ENCODE data around the gene PHACTR1. TPM values are rescaled to one million over a fixed set of nuclear protein-coding genes. Genes with fewer than 3 reads are reported as not detected.
"Not testable (repeated sequence)": the region's sequence is repeated elsewhere in the genome, so short reads cannot be mapped to it uniquely, and the experiment has no call there.

PHACTR1 gene
- total and polyA plus RNA-seq, 5 experiments from 2014 or later, result 0.07 to 3.0 (median 0.70) TPM

DNA sequence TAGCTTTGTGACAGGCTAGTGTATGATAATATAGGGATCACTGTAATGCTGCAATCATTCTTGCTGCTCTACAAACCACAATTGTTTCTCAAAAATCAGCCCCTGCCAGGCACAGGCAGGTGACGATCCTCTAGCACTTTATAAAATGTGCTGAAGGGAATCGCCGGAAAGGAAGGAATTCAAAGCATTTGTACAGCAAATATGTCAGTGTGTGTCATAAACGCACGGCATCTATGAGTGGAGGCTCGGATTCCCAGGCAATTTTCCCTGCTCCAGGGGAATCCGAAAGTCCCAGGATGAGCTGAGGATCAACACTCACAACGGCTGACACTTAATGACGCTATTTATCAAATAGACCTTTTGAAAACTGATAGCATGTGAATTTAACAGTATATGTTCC is 1.4 kb downstream of the PHACTR1 start:
- no peaks in the 10 kb centered on the region for H3K36me3 Mint-ChIP-seq
- H3K27ac Mint-ChIP-seq, result no peak overlapping the region
- H3K4me1 Mint-ChIP-seq, result no peaks in the 10 kb centered on the region
- POLR2A ChIA-PET, result no interaction called here
- DNase-seq (no peak), ATAC-seq (no peak)
- H3K4me3 Mint-ChIP-seq, result no peak overlapping the region
- H3K27me3 Mint-ChIP-seq, result peaks cover 0 to 18% (median 16%) of the 10 kb centered on the region in 5 donors
- H3K9me3 Mint-ChIP-seq, result peaks cover 0 to 4% (median 0%) of the 10 kb centered on the region in 9 donors

GRCh38 chr6:12719017-12719416 is 2.5 kb downstream of the PHACTR1 start:
- H3K36me3 Mint-ChIP-seq, result no peaks in the 10 kb centered on the region
- no peak for ATAC-seq
- no peaks in the 10 kb centered on the region for H3K4me1 Mint-ChIP-seq
- H3K4me3 Mint-ChIP-seq, result no peak overlapping the region
- POLR2A ChIA-PET, result no interaction called here
- no peak overlapping the region for H3K27ac Mint-ChIP-seq
- H3K27me3 Mint-ChIP-seq, result peaks cover 0 to 18% (median 14%) of the 10 kb centered on the region in 5 donors
- no peak for DNase-seq
- peaks cover 0 to 4% (median 0%) of the 10 kb centered on the region in 9 donors for H3K9me3 Mint-ChIP-seq

- Mint-ChIP-seq H3K27ac (no peak overlapping the region), H3K36me3 (no peaks in the 10 kb centered on the region), H3K27me3 (peaks cover 0 to 17% (median 14%) of the 10 kb centered on the region in 5 donors), H3K9me3 (peaks cover 0 to 2% (median 0%) of the 10 kb centered on the region in 9 donors), H3K4me1 (no peaks in the 10 kb centered on the region), H3K4me3 (no peak overlapping the region)
- POLR2A ChIA-PET, result no interaction called here
- no peak for ATAC-seq
- no peak for DNase-seq
Measured at GRCh38 chr6:12720310-12720709, 3.7 kb downstream of the PHACTR1 start.

- POLR2A ChIA-PET, result no interaction called here
- ATAC-seq (no peak), DNase-seq (no peak)
- no peak overlapping the region for H3K27ac Mint-ChIP-seq
- H3K9me3 Mint-ChIP-seq, result no peaks in the 10 kb centered on the region
- H3K4me3 Mint-ChIP-seq, result no peak overlapping the region
- no peaks in the 10 kb centered on the region for H3K36me3 Mint-ChIP-seq
- H3K27me3 Mint-ChIP-seq, result peaks cover 0 to 29% (median 11%) of the 10 kb centered on the region in 5 donors
- H3K4me1 Mint-ChIP-seq, result no peaks in the 10 kb centered on the region
Measured at GRCh38 chr6:12725263-12725662, 8.7 kb downstream of the PHACTR1 start.

- Mint-ChIP-seq H3K27me3 (peaks cover 0 to 25% (median 11%) of the 10 kb centered on the region in 5 donors), H3K36me3 (no peaks in the 10 kb centered on the region), H3K4me1 (no peaks in the 10 kb centered on the region), H3K27ac (no peak overlapping the region), H3K9me3 (peaks cover 0 to 8% (median 0%) of the 10 kb centered on the region in 9 donors), H3K4me3 (no peak overlapping the region)
- POLR2A ChIA-PET, result no interaction called here
- ATAC-seq (no peak), DNase-seq (no peak)
Measured at GRCh38 chr6:12729467-12729866, 12.9 kb downstream of the PHACTR1 start.

DNA sequence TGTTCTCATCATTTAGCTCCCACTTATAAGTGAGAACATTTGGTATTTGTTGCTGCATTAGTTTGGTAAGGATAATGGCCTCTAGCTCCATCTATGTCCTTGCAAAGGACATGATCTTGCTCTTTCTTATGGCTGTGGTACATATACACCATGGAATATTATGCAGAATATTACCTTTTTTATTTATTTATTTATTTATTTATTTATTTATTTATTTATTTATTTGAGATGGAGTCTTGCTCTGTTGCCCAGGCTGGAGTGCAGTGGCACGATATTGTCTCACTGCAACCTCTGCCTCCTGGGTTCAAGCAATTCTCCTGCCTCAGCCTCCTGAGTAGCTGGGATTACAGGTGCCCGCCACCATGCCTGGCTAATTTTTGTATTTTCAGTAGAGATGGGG is 14.2 kb downstream of the PHACTR1 start:
- H3K27ac Mint-ChIP-seq, POLR2A ChIA-PET, ATAC-seq, DNase-seq, H3K36me3 Mint-ChIP-seq, H3K4me3 Mint-ChIP-seq, H3K4me1 Mint-ChIP-seq: not testable (repeated sequence)
- Mint-ChIP-seq H3K9me3 (peaks cover 0 to 21% (median 2%) of the 10 kb centered on the region in 9 donors), H3K27me3 (peaks cover 0 to 21% (median 10%) of the 10 kb centered on the region in 5 donors)

GRCh38 chr6:12733876-12734275 is 17.3 kb downstream of the PHACTR1 start:
- Mint-ChIP-seq H3K9me3 (peaks cover 0 to 21% (median 2%) of the 10 kb centered on the region in 9 donors), H3K4me3 (no peak overlapping the region), H3K4me1 (no peaks in the 10 kb centered on the region), H3K27me3 (peaks cover 2 to 16% (median 4%) of the 10 kb centered on the region in 5 donors), H3K27ac (no peak overlapping the region), H3K36me3 (no peaks in the 10 kb centered on the region)
- no peak for ATAC-seq
- DNase-seq, result no peak
- POLR2A ChIA-PET, result no interaction called here

GRCh38 chr6:12735786-12736185 is 19.2 kb downstream of the PHACTR1 start:
- peaks cover 0 to 21% (median 2%) of the 10 kb centered on the region in 9 donors for H3K9me3 Mint-ChIP-seq
- H3K4me3 Mint-ChIP-seq, result no peak overlapping the region
- H3K27me3 Mint-ChIP-seq, result peaks cover 2 to 10% (median 4%) of the 10 kb centered on the region in 5 donors
- H3K4me1 Mint-ChIP-seq, result no peaks in the 10 kb centered on the region
- POLR2A ChIA-PET, result no interaction called here
- H3K27ac Mint-ChIP-seq, result no peak overlapping the region
- ATAC-seq, result no peak
- no peaks in the 10 kb centered on the region for H3K36me3 Mint-ChIP-seq
- DNase-seq, result no peak

DNA sequence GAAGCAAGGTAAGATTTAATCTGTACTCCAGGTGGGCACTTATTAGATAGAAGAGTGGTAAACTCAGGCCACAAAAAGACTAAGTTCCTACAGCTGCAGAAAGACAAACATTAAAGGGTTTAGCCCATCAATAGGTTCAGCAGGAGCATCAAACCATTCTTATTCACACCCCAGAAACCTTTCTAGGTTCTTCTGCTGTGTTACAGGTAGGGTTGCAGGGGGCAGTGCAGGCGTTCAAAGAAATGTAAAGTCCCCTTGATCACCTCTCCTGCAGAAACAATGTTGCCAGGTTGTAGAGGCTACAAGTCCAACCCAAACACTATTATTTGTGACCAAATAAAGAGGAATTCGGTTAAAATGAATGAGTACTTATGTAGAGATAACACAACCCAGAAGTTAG is 31.8 kb downstream of the PHACTR1 start:
- Mint-ChIP-seq H3K4me3 (peak overlapping the region in 2 of 10 donors; percentile 28 to 35), H3K36me3 (peaks cover 0 to 33% (median 5%) of the 10 kb centered on the region in 3 donors), H3K27me3 (peaks cover 46 to 68% (median 52%) of the 10 kb centered on the region in 5 donors)

DNA sequence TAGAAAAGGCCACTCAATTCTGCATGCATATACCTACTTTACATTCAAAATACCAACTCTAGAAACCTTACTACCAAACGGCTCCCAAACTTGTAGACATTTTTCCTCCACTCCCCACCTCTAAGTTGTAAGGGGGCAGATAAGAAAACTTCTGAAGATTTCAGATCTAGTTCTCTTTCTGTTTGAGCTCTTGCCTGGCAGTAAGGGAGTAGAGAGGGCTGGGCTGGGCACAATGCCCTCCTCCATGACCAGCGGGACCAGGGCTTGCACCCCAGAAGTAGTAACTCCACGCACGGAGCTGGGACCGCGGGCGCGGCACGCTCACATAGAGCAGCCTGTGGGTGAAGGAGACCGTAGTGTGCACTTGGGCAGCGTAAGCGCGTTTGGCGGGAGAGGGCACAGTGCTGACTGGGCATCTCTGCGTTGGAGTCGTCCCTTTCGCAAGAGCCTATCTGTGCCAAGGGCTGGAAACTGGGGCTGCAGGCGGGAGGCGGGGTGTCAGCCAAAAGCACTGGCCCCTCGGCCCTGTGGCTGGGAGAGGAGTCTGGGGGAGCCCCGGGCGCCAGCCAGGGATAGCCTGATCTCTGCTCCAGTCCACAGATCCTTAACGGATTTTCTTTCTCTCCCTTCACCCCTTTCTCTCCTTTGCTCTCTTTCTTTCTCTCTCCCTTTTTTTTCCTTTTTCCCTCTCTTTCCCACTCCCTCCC is 32.4 kb downstream of the PHACTR1 start:
- Mint-ChIP-seq H3K9me3 (peaks cover 7 to 38% (median 19%) of the 10 kb centered on the region in 9 donors), H3K4me1 (peaks cover 0 to 4% (median 3%) of the 10 kb centered on the region in 4 donors), H3K27ac (peak overlapping the region in 1 of 10 donors; percentile 61), H3K4me3 (peak overlapping the region in 5 of 10 donors; percentile 28 to 45 (median 40)), H3K27me3 (peaks cover 46 to 68% (median 55%) of the 10 kb centered on the region in 5 donors), H3K36me3 (peaks cover 0 to 33% (median 5%) of the 10 kb centered on the region in 3 donors)
- POLR2A ChIA-PET, result no interaction called here
- DNase-seq (no peak), ATAC-seq (no peak)

More for the DNA sequence above, 31.8 kb downstream of the PHACTR1 start:
- no peak for ATAC-seq
- no peak overlapping the region for H3K27ac Mint-ChIP-seq
- peaks cover 0 to 4% (median 3%) of the 10 kb centered on the region in 4 donors for H3K4me1 Mint-ChIP-seq
- POLR2A ChIA-PET, result no interaction called here
- peaks cover 7 to 40% (median 19%) of the 10 kb centered on the region in 9 donors for H3K9me3 Mint-ChIP-seq
- DNase-seq, result no peak

DNA sequence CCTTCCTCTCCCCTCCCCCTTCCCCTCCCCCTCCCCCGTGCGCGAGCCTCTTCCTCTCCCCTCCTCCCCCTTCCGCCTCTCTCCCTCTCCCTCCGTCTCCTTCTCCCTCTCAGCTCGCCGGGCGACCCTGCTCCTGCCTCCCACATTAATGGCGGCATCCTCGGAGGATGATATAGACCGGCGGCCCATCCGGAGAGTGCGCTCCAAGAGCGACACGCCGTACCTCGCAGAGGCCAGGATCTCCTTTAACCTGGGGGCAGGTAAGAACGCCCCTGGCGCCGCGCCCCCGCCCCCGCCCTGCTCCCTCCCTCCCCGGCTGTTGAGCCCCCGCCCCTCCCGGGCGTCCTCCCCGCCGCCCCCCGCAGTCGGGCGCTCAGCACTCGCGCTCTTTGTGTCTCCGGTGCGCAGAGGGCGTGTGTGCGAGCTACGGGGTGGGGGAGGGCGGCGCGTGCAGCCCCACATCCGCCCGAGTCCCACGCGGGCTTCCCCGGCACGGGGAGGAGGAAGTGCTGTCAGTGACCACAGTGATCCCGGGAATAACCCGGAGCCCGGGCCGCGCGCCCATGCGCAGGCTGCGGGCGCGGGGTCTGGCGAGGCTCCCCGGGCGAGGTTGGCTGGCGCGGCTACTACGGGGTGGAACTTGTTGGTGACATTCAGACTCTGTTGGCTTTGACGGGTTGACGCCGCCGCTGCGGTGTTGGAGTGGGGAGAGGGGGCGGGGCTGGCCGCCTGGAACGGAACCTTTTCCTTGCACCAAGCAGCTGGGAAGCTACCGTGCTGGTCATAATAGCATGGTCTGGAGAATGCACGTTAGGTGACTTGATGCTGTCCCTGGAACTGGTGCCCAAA is 33.2 kb downstream of the PHACTR1 start:
- Mint-ChIP-seq H3K27me3 (peaks cover 46 to 68% (median 58%) of the 10 kb centered on the region in 5 donors), H3K9me3 (peaks cover 7 to 38% (median 19%) of the 10 kb centered on the region in 9 donors), H3K36me3 (peaks cover 0 to 33% (median 5%) of the 10 kb centered on the region in 3 donors), H3K4me3 (peak overlapping the region in 4 of 10 donors; percentile 28 to 58 (median 44)), H3K27ac (peak overlapping the region in 1 of 10 donors; percentile 45), H3K4me1 (peaks cover 0 to 4% (median 3%) of the 10 kb centered on the region in 4 donors)
- POLR2A ChIA-PET, result no interaction called here
- DNase-seq (no peak), ATAC-seq (no peak)

DNA sequence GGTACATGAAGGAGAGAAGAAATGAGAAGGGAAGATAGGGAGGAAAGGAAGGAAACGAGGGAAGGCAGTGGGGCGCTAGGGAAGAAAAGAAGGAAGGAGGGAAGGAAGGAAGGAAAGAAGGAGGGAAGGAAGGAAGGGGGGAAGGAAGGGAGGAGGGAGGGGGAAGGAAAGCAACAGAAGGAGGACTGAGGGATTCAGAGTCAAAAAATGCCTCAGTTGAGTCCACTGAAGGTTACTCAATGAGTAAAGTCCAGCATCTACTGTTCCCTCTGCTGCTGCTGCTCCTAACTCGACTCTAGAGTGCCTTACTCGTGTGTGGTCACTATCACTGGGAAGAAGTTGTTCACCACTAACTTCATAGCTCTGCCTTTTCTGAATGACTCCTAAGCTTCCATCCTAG is 33.8 kb downstream of the PHACTR1 start:
- Mint-ChIP-seq H3K27ac (peak overlapping the region in 1 of 10 donors; percentile 45), H3K27me3 (peaks cover 43 to 67% (median 56%) of the 10 kb centered on the region in 5 donors), H3K9me3 (peaks cover 7 to 34% (median 15%) of the 10 kb centered on the region in 9 donors), H3K36me3 (peaks cover 0 to 27% (median 5%) of the 10 kb centered on the region in 3 donors), H3K4me1 (peaks cover 0 to 4% (median 3%) of the 10 kb centered on the region in 4 donors), H3K4me3 (peak overlapping the region in 5 of 10 donors; percentile 8 to 58 (median 27))
- POLR2A ChIA-PET, result no interaction called here
- DNase-seq (no peak), ATAC-seq (no peak)

All from naive thymus-derived CD8-positive, alpha-beta T cell (primary cell).